ENCODE results near the gene ADGRL3.
"Not testable (repeated sequence)": the region's sequence is repeated elsewhere in the genome, so short reads cannot be mapped to it uniquely, and the experiment has no call there.

Gene ADGRL3

DNA sequence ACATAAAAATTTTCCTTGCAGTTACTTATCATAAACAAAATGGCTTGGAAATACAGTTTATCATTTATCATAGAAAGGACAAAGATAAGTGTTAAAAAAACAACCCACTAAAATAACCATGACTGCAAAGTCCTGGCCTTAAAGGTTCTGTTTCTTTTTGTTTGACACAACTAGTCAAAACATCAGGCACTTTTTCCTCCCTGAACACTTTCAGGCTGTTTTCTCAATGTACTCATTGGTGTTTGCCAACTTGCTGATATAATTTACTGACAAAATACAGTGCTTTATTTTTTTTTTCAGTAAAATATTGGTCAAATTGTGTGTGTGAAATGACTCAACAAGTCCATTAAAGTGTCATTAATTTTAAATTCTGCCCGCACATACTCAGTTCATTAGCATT lies 156.6 kb downstream of the ADGRL3 start:
- DNase-seq (ENCODE audit: low read depth): no peak

DNA sequence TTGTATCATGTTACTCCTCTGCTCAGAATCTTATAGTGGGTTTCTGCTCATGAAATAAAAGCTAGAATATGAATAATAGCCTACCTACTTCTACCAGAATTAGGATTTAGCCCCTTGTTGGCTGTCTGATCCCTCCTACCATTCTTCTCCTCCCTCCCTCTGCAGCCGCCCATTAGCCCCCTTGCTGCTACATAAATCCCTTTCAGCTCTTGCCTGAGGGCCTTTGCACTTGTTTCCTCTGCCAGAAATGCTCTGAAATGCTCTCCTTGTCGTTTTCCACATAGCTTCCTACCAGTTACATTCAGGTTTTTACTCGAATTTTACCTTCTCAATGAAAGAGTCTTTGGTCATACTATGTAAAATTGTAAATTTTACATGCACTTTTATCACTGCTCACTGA lies 159.2 kb downstream of the ADGRL3 start:
- no peak for DNase-seq (ENCODE audit: low read depth)

DNA sequence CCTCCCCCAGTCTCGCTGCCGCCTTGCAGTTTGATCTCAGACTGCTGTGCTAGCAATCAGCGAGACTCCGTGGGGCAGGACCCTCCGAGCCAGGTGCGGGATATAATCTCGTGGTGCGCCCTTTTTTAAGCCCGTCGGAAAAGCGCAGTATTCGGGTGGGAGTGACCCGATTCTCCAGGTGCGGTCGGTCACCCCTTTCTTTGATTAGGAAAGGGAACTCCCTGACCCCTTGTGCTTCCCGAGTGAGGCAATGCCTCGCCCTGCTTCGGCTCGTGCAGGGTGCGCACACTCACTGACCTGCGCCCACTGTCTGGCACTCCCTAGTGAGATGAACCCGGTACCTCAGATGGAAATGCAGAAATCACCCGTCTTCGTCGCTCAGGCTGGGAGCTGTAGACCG lies 172.7 kb downstream of the ADGRL3 start:
- DNase-seq (ENCODE audit: low read depth): not testable (repeated sequence)

DNA sequence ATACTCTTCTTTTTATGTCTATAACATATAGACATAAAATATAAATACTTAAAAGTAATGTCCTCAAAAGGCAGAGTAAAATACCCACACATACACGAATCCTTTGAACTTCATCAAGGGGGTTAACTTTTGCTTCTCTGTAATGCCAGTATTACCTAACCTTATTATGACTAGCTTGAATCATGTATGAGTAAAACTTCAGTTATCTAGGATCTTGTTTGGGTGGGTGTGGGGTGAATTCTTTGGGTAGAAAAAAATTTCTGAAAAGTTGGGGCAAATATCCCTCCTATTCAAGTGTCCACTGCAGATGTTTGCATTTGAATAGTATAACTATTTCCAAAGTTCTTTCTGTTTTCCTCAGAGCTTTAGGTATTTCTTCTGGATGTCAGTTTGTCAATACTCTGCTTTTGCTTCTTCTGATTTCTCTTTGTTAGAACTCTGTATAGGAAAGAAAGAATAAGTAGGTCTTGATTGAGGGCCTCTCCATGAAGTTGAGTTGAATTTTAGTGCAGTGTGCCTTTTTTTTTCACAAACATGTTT lies 173.8 kb downstream of the ADGRL3 start:
- no peak for DNase-seq (ENCODE audit: low read depth)

DNA sequence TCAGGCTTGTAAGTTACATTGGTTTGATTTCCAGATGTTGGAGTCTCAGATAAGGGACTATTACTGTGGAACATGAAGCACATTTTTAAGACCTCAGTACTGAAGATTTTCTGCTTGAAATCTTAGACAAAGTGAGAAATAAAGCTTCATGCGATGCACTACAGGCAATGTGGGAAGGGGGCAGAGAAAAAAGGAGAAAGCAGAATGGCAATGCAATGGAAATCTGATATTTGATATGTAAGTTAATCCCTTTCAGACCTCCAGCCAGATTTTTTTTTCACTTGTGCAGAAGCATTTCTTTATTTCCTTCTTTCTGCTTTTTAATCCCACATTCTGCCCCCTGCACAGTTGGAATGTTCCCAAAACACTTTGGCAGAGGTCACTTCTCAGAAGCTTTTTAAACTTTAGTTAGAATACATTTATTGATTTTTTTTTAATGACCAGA lies 174.3 kb downstream of the ADGRL3 start:
- no peak for DNase-seq (ENCODE audit: low read depth)

DNA sequence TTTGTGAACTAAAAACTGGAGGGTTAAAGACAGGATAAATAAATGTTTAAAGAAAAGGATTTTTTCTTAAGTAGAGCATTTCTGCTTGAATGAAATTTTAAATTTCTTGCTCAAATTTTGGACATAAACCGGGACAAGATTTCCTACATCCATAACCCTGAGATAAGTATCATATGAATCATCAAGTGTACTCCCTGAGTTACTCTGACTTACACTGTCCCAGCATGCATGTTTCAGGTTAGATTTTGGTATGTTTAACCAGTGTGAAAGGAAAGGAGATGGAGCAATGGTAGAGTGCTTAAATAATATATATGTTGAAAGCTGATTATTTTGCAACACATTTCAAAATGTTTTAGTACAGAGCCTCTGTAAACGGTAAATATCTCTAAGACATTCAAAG lies 175.2 kb downstream of the ADGRL3 start:
- DNase-seq (ENCODE audit: low read depth): no peak

DNA sequence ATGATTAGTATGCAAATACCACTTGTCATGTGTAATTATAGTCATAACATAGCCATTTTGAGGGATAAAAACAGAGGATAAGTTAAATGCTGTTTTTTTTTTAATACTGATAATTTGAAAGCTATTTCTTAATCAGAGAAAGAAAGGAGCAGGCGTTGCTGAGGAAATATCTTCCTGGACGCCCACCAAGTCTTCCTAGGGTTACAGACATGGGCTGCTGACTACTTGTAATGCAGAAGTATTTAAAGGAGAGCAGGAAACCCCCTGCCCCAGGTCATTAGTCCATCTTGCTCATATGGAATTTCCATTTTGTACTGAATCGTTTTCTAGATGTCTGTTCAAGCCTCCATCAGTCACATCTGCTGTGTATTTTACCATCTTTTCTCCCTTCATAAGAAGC lies 176.2 kb downstream of the ADGRL3 start:
- no peak for DNase-seq (ENCODE audit: low read depth)

DNA sequence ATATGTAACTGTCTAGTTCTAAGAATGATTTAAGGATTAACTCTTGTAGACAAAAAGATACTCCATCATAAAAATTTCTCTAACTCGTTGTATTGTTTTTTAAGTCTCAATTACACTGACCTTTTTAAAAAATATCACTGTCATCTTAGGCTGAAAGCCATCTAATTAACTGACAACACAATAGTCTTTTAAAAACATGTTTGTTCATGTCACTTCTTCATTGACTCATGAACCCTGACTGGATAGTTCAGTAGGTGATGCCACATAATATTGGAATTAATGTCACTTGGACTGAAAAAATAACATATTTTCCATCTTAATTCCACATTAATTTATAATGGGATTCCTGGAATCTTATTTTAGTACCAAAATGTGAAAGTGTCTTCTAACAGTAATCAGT lies 179.3 kb downstream of the ADGRL3 start:
- no peak for DNase-seq (ENCODE audit: low read depth)

DNA sequence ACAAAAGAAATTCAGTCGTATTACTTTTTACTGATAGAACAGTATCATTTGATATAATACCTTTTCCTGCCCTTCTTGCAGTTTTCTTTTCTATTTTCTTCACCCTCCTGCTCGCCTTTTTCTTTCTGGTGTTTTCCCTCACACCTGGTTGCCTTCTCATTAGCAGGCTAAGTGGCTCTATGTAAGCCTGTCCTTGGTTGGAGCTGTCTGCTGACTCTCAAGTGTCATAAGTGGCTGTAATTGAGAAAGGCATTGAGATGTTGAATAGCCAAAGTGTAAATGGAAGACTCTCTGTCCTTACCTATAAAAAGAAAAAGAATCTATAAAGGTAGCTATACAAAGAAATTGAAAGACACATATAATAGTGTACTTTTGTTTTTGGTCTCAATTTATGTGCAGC lies 180.7 kb downstream of the ADGRL3 start:
- no peak for DNase-seq (ENCODE audit: low read depth)

DNA sequence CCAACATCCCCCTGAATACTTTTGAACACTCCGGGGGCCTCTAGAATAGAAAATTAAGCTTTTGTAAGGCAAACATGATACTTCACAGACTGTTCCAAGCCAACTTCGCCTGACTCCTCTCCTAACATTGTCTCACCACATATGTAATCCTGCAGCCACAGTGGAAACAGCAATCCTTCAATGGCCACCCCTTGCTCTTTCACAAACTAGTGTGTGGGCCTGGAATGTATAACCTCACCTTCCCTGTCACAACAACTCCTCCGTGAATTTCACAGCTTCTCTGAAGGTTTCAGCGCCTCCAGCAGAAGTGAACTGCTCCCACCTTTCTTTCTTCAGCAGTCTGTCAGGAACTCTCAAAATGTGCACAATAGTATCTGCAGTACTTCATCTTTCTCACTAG lies 185.1 kb downstream of the ADGRL3 start:
- DNase-seq (ENCODE audit: low read depth): no peak

DNA sequence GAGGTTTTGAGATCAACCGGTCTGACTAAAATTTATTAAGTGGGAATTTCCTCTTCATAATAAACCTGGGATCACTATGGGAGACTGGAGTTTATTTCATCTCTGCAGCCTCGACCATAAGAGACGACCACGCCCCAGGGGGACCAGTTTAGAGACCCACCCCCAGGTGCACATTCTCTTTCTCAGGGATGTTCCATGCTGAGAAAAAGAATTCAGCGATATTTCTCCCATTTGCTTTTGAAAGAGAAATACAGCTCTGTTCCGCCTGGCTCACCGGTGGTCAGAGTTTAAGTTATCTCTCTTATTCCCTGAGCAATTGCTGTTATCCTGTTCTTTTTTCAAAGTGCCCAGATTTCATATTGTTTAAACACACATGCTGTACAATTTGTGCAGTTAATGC lies 187.2 kb downstream of the ADGRL3 start:
- not testable (repeated sequence) for DNase-seq (ENCODE audit: low read depth)

DNA sequence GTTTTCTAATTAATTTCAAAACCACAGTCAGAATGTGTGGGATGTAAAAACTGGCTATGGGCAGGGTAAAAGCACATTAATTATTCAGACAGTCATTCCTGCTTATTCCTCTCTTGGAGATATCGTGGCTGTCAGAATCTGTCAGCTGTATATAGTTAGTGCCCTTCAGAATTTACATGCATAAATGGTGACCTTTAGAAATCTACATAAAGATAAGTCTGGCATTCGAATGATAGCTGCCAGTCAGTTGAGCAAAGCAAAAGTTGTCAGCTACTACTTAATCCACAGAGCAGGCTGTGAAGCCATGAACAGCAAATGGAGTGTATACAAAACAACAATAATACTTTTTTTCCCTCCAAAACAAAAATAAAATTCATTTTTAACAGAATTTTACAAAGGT lies 189.5 kb downstream of the ADGRL3 start:
- no peak for DNase-seq (ENCODE audit: low read depth)

DNA sequence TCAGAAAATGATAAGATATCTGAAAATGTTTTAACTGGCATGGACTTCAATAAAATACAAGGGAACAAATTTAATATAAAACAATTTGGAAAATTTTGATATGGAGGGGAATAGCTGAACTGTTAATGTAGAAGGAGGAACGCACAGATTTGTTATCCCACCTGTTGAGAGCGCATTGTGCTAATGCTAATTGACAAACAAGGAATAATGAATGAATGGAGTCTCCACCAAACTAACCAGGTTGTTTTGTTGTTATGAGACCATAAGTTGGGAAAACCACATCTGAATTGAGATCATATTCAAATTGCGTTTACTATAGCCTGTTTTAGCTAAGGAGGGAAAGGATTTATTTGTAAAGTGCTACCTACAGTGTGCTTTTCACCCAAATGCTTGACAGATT lies 195.6 kb downstream of the ADGRL3 start:
- DNase-seq (ENCODE audit: low read depth): no peak

DNA sequence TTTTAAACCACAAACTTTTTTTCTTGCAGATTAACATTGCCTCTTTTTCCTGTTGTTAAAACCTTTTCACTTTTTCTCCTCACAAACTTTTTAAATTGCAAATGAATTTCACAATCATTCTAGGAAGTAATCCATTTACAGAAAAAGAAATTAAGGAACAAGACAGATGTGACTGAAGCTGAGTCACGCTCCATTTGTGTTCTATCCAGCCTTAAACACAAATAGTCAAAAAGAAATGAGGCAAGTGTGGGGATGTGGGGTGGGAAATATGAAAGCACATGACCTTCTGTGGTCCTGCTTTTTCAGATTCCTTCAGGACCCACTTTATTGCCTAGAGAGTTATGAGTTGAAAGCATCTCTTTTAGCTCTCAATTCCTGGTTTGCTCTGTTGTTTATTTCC lies 197.0 kb downstream of the ADGRL3 start:
- DNase-seq (ENCODE audit: low read depth): no peak

DNA sequence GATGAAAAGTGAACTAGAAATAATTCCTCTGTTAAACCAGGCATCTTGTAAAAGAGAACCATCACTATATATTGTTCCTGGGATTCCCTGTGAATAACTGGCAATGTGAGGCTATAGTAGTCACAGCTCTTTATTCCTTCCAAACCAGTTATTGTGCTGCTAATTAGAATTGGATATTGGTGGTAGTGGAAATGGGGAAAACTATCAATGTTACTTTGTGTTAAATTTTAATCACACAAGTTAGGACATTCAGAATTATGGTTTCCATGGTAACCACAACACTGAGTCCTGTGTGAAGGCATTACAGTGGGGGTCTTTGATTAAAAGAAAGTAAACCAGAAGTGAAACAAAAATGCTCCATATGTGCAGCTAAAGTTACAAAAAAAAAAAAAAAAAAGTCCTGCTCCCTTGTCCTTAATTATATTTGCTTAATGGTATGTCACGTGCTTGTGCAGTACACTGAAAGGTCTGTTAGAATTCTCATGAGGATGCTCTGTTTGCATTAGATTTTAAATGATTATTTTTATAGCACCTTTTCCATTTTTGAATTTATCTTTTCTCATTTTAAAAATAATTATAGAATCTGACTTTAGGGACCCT lies 200.4 kb downstream of the ADGRL3 start:
- no peak for DNase-seq (ENCODE audit: low read depth)

DNA sequence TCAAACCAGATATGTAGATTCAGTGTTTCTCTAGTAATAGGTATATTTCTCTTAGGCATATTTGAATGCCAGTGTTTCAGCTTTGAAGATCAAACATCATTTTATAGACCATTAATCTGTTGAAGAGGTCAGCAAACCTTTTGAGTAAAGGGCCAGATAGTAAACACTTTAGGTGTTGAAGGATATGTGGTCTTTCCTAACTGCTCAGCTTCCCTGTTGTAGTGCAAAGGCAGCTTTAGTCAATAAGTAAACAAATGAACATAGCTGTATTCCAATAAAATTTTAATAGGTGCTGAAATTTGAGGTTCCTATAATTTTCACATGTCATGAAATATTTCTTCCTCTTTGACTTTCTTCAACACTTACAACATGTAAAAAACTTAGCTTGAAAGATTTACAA lies 201.6 kb downstream of the ADGRL3 start:
- no peak for DNase-seq (ENCODE audit: low read depth)

DNA sequence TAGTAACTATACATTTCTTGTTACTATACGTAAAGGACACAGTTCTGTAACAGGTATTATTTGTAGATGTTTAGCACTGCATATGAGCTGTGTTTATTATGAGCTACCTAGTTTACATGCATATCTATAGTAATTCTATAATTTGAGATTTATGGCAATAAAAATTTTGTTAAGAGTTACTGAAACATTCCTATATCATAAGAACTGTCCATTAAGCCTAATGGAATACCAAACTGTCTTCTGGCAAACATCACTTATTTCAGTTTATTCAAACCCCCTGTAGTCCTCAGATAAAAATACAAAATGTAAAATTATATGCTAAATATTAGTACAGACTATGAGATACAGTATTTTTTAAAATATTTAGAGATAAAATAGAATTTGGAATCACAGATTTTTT lies 205.2 kb downstream of the ADGRL3 start:
- DNase-seq (ENCODE audit: low read depth): no peak

DNA sequence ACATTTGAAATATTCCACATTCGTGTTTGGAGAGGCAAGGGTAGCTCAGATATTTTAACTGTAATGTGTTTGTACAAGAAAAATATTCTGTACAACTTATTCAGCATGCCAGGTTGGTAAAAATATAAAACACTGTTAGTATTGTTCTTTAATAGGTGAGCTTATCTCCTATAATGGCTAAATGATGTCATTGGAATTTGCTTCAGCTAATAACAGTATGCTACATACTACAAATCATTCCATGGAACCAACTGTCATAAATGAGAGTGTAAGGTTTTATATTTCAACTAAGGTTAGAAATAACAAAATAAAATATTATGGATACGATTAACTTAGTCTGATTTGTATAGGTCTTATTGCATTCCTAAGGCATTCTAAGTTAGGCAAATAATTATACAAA lies 206.6 kb downstream of the ADGRL3 start:
- DNase-seq (ENCODE audit: low read depth): no peak

DNA sequence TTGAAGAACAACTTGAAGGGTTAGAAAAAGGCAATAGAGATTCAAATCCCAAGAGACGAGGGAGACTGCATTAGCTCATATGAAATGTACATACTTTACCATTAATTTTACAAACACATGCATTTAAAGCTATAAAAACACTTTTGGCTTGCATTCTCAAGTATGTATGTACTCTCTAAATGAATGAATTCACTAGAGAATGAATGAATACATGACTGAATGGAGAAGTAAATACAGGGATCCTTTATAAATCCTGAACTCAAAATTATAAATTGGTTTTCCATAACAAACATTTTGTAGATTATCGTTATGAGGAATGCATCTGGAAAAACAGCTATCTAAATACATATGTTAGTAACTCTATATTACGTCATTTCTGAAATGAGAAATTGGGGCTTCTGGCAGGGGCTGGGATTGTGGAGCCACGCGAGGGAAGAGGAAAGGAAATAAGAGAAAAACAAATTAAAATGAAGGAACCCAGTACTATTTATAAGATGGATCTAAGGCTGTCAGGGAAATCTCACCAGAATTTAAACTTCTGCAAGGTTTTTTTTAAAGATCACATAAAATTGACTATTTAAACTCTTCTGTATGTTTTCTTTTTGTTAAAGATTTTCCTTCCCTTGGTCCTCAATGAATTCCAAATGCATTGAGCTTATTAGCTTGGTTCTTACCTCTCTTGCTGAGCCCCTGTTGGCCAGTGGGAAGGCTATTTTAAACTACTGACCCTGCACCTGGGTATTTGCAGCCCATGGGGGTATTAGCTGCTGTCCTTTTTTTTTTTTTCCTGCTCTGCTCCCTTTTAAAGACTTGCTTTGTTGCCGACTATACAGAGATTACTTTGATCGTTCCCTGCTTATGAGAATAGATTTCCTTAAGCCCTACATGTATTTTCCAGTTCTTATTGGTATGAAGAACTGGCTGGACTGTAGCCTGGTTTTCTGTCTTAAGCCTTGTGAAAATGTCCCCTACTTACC lies 207.8 kb downstream of the ADGRL3 start:
- no peak for DNase-seq (ENCODE audit: low read depth)

DNA sequence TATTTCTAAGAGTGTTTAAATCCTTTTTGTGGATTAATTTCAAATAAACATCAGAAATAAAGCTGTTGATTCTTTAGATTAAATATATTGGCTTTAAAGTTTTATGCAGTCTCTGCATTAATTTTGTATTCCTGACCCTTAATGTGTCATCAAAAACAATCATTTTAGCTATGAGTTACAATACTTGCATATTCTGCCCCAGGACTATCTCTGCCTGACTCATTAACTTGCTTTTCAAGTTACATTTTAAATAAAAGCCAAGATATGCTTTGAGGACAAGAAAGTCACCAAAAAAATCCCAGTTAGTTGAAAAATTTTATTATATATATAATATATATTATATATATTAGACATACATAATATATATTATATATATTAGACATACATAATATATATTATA lies 208.7 kb downstream of the ADGRL3 start:
- DNase-seq (ENCODE audit: low read depth): no peak

DNA sequence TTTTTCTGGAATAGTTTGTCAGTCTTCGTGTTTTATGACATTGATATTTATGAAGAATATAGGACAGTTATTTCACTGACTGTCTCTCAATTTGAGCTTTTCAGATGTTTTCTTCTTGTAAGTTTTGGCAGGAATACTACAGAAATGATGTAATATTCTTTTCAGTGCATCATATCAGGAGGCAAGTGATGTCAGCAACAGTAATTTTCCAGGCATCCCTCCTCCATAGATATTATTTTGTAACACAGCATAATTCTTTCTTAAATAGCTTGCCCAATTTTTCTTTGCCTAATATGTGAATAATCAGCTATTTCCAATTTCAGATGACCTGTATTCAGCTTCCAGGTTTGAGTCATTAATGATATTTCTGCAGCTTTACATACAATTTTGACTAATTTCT lies 211.1 kb downstream of the ADGRL3 start:
- DNase-seq (ENCODE audit: low read depth): no peak

DNA sequence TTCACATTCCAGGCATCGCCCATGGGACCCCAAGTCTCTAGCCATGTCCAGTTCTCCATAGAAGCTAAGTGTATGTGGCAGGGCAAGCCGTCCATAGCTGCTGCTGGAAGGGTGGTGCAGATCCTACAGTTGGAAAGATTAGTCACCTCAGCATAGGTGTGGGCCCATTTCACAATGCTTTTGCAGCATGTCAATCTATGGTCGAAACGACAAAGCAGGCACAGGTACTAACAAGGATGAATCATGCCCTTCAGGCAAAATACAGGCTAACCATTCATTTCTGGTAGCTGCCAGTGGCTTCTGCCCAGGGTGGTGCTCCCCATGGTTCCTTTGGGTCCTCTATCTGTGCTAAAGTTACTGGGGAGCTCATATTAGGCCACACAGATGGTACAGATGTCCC lies 225.2 kb downstream of the ADGRL3 start:
- DNase-seq (ENCODE audit: low read depth): no peak

DNA sequence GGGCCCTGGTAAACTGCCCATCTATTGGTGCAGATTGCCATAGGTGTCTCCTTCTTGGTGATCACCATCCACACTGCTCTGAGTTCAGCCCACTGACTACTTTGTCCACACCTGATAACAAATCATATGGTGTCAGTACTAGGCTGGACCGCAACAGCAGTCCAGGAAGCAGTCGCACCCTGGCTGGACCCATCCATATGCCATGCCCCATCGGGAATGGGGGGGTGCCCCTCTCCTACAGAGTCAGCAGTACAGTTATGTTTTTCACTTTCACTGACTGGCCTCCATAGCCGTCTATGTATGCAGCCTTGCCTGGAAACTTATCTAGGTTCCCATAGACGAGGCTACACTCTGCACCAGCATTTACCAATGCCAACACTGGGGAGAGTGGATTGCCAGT lies 226.1 kb downstream of the ADGRL3 start:
- DNase-seq (ENCODE audit: low read depth): no peak
